Measurements from ENCODE around the gene SEMA3D. TPM values are rescaled to one million over a fixed set of nuclear protein-coding genes. Genes with fewer than 3 reads are reported as not detected.

The SEMA3D gene
- total and polyA plus RNA-seq, 2 of the 13 experiments (the other 11 are each of a cell fraction or from before 2014, with no cell fraction given), result 0.07 TPM; not detected in 1

DNA sequence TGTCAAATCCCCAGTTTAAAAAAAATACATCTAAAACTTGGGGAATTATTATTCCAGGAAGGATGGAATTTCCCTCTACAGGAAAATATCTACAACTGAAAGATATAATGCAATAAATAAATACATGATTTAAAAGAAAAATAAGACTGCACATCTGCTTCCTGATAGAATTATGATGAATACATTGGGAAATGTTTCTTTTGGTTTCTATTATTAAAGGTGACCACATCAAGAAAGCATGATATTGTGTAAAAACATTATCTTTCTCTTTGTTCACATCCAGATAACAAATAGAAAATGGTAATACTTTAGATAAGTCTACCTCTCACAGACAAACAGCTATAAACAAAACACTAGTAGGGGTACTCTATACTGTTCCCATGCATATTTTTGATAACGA lies 19.2 kb downstream of the SEMA3D start (continued):
- TF ChIP-seq RAD21 (CRISPR knock-in tag; IDR thresholded peaks at IDR 0.05) (no peak), ZNF775 (CRISPR knock-in tag; IDR thresholded peaks at IDR 0.05; ENCODE audit: borderline replicate concordance) (no peak), GATAD2A (CRISPR knock-in tag; IDR thresholded peaks at IDR 0.05) (no peak), U2AF1 (optimal IDR thresholded peaks at IDR 0.05; ENCODE audit: low read depth, low read length) (no peak), MAFK (conservative IDR thresholded peaks at IDR 0.05 in 1 of 2, IDR thresholded peaks at IDR 0.05 in 1 of 2; ENCODE audit: low read length in 2 of 2) (no peak)

GRCh38 chr7:85165263-85165662 lies 21.6 kb downstream of the SEMA3D start:
- WGBS (ENCODE audit: low lambda C conversion rate), result 1% methylated on average over 5 of the region's 5 CpGs
- Histone ChIP-seq H4K20me1 (ENCODE audit: insufficient read depth, low read length) (no peaks in the 10 kb centered on the region), H2AFZ (ENCODE audit: low read length) (no peak overlapping the region), H3K4me1 (ENCODE audit: insufficient read depth, low read length) (no peaks in the 10 kb centered on the region), H3K79me2 (ENCODE audit: insufficient read depth, low read length) (no peaks in the 10 kb centered on the region), H3K9me3 (ENCODE audit: low read length) (no peaks in the 10 kb centered on the region), H3K4me2 (ENCODE audit: low read depth, low read length) (no peak overlapping the region), H3K4me3 (replicated peaks in 1 of 3; ENCODE audit: insufficient read depth in 1 of 3, low read depth in 2 of 3, low read length in 3 of 3) (no peak overlapping the region), H3K9ac (ENCODE audit: insufficient read depth, low read depth, low read length) (no peak overlapping the region), H3K36me3 (replicated peaks in 1 of 2; ENCODE audit: control insufficient read depth in 1 of 2, insufficient read depth in 2 of 2, low read length in 2 of 2) (no peaks in the 10 kb centered on the region), H3K27me3 (ENCODE audit: control insufficient read depth in 1 of 2, insufficient read depth in 2 of 2, low read length in 2 of 2) (no peaks in the 10 kb centered on the region), H3K27ac (ENCODE audit: extremely low read length, insufficient read depth, low read length) (no peak overlapping the region)
- ChIA-PET POLR2A (no interaction called here), CTCF (ENCODE audit: low intra/inter-chr PET ratio, low total read pairs) (no interaction called here)
- DNase-seq (ENCODE audit: low spot score), result no peak
- in situ Hi-C loops (cut with HindIII; ENCODE audit: extremely low pct_ligation_motif_present, low pct_unique_long_range_greater_than_20kb) (no loop called here), intact Hi-C loops (cut with micrococcal nuclease; ENCODE audit: unreplicated experiment) (no loop called here)
- TF ChIP-seq, protein P1, sequence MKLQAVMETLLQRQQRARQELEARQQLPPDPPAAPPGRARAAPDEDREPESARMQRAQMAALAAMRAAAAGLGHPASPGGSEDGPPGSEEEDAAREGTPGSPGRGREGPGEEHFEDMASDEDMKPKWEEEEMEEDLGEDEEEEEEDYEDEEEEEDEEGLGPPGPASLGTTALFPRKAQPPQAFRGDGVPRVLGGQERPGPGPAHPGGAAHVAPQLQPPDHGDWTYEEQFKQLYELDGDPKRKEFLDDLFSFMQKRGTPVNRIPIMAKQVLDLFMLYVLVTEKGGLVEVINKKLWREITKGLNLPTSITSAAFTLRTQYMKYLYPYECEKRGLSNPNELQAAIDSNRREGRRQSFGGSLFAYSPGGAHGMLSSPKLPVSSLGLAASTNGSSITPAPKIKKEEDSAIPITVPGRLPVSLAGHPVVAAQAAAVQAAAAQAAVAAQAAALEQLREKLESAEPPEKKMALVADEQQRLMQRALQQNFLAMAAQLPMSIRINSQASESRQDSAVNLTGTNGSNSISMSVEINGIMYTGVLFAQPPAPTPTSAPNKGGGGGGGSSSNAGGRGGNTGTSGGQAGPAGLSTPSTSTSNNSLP (IDR thresholded peaks at IDR 0.05; ENCODE audit: low read depth, low read length), result no peak
- TF ChIP-seq, protein P2, sequence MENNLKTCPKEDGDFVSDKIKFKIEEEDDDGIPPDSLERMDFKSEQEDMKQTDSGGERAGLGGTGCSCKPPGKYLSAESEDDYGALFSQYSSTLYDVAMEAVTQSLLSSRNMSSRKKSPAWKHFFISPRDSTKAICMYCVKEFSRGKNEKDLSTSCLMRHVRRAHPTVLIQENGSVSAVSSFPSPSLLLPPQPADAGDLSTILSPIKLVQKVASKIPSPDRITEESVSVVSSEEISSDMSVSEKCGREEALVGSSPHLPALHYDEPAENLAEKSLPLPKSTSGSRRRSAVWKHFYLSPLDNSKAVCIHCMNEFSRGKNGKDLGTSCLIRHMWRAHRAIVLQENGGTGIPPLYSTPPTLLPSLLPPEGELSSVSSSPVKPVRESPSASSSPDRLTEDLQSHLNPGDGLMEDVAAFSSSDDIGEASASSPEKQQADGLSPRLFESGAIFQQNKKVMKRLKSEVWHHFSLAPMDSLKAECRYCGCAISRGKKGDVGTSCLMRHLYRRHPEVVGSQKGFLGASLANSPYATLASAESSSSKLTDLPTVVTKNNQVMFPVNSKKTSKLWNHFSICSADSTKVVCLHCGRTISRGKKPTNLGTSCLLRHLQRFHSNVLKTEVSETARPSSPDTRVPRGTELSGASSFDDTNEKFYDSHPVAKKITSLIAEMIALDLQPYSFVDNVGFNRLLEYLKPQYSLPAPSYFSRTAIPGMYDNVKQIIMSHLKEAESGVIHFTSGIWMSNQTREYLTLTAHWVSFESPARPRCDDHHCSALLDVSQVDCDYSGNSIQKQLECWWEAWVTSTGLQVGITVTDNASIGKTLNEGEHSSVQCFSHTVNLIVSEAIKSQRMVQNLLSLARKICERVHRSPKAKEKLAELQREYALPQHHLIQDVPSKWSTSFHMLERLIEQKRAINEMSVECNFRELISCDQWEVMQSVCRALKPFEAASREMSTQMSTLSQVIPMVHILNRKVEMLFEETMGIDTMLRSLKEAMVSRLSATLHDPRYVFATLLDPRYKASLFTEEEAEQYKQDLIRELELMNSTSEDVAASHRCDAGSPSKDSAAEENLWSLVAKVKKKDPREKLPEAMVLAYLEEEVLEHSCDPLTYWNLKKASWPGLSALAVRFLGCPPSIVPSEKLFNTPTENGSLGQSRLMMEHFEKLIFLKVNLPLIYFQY (CRISPR knock-in tag; IDR thresholded peaks at IDR 0.05; ENCODE audit: borderline replicate concordance), result no peak
- TF ChIP-seq NR0B2 (CRISPR knock-in tag; IDR thresholded peaks at IDR 0.05) (no peak), TAF1 (CRISPR knock-in tag; IDR thresholded peaks at IDR 0.05) (no peak), MAX (IDR thresholded peaks at IDR 0.05) (no peak), ZNF629 (CRISPR knock-in tag; conservative IDR thresholded peaks at IDR 0.05) (no peak), SALL2 (CRISPR knock-in tag; IDR thresholded peaks at IDR 0.05) (no peak), STAT5B (CRISPR knock-in tag; IDR thresholded peaks at IDR 0.05) (no peak), ZBTB46 (CRISPR knock-in tag; IDR thresholded peaks at IDR 0.05; ENCODE audit: borderline replicate concordance) (no peak), ZNF337 (CRISPR knock-in tag; IDR thresholded peaks at IDR 0.05; ENCODE audit: borderline replicate concordance, low read depth) (no peak), JARID2 (CRISPR knock-in tag; IDR thresholded peaks at IDR 0.05; ENCODE audit: insufficient replicate concordance) (no peak)
- BruUV-seq (replicated peaks), result no TSS peak
- no peak for ATAC-seq
- no peak for FAIRE-seq
